ENCODE data around the gene MMD2.
"Not testable (repeated sequence)": the region's sequence is repeated elsewhere in the genome, so short reads cannot be mapped to it uniquely, and the experiment has no call there.

Gene MMD2

GRCh38 chr7:4958477-4959301 is at the start of gene MMD2:
TSS of gene MMD2 (minus strand) at chr7:4959187. CDS start at chr7:4959017, 170 bp downstream.
- DNase-seq = no peak

- peak in 1 of 2 donors; percentile 2 for DNase-seq
Observed at GRCh38 chr7:5005066-5005465, 46.1 kb upstream of the MMD2 start.

GRCh38 chr7:5001911-5002310 is 42.9 kb upstream of the MMD2 start:
- no peak for DNase-seq

- no peak for DNase-seq
Observed at GRCh38 chr7:5001003-5001402, 42.0 kb upstream of the MMD2 start.

- DNase-seq = no peak
Observed at GRCh38 chr7:4999369-4999950, 40.5 kb upstream of the MMD2 start.

GRCh38 chr7:4998910-4999309 is 39.9 kb upstream of the MMD2 start:
- no peak for DNase-seq

GRCh38 chr7:4998244-4998643 is 39.3 kb upstream of the MMD2 start:
- no peak for DNase-seq

- no peak for DNase-seq
Observed at GRCh38 chr7:4996696-4997222, 37.8 kb upstream of the MMD2 start.

- no peak for DNase-seq
Observed at GRCh38 chr7:4995429-4995969, 36.5 kb upstream of the MMD2 start.

- DNase-seq = no peak
Observed at GRCh38 chr7:4993471-4993870, 34.5 kb upstream of the MMD2 start.

GRCh38 chr7:4982741-4983140 is 23.8 kb upstream of the MMD2 start:
- not testable (repeated sequence) for DNase-seq

- not testable (repeated sequence) for DNase-seq
Observed at GRCh38 chr7:4981295-4981890, 22.4 kb upstream of the MMD2 start.

GRCh38 chr7:4975626-4976025 is 16.6 kb upstream of the MMD2 start:
- DNase-seq = not testable (repeated sequence)

- DNase-seq = peak; percentile 83 to 95
Observed at GRCh38 chr7:4973728-4974198, 14.8 kb upstream of the MMD2 start.

GRCh38 chr7:4972446-4972845 is 13.5 kb upstream of the MMD2 start:
- not testable (repeated sequence) for DNase-seq

- DNase-seq = no peak
Observed at GRCh38 chr7:4965295-4966022, 6.5 kb upstream of the MMD2 start.

- no peak for DNase-seq
Observed at GRCh38 chr7:4964506-4964905, 5.5 kb upstream of the MMD2 start.

GRCh38 chr7:4962872-4963775 is 4.1 kb upstream of the MMD2 start:
- no peak for DNase-seq

- no peak for DNase-seq
Observed at GRCh38 chr7:4960363-4960762, 1.4 kb upstream of the MMD2 start.

GRCh38 chr7:4959893-4960292 is 906 bp upstream of the MMD2 start:
- no peak for DNase-seq

- no peak for DNase-seq
Observed at GRCh38 chr7:4959306-4959705, 319 bp upstream of the MMD2 start.
